Stimulated activated CD4-positive, alpha-beta T cell treated with anti-CD3 and anti-CD28 coated beads, Interleukin-4, amount 100 ng/mL, for 4 hours (primary cell): ENCODE data around the gene FAM200C.
"Not testable (repeated sequence)": the region's sequence is repeated elsewhere in the genome, so short reads cannot be mapped to it uniquely, and the experiment has no call there.

Source experiments
- DNase-seq, 2 experiments: peaks; one replicate each; pipeline ENCODE4 v3.0.0-alpha.2; 2020

FAM200C gene

DNA sequence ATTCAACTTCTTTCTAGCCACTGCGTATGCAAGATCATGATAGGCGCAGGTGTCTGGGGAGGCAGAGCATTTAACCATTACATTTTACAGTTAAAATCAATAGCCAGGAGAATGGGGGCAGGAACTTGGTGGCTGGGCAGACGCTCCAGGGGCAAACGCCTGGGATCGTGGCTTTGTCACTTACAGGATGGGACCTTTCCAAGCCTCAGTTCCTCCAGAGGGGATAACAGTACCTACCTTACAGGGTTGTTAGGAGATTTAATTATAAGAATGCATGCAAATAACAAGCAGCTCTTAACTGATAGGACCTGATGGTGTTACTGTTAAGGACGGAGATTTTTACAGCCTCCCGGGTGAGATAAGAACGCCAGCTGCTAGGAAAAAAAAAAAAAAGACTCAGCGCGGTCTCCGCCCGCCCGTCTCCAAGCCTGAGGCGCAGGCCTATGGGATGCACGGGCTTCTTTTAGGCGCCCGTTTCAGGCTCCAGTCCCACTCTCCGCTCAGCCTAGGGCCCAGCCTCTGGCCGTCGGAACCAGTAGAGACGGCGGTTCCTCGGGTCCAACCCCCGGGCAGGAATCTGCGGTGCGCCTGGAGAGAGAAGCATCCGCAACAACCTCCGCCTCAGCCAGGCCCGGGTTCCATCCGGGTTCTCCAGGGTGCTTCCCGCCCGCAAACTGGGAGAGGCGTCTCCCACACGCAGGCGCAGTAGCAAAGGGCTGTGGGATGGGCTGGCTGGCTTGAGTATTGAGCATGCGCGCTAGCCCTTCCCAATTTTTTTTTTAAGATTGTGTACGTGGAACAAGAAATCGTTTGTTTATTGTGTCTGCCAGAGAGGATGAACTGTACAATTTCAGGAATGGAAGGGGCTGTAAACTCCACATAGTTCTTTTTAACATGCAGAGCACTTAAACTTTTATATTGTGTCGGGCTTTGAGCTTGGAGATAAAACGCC is at the start of gene FAM200C:
TSS of gene FAM200C (minus strand) at position 653 of the 952 bp plus-strand sequence. CDS start 4,564 bp downstream, outside the sequence.
- peak; percentile 52 to 63 for DNase-seq

DNA sequence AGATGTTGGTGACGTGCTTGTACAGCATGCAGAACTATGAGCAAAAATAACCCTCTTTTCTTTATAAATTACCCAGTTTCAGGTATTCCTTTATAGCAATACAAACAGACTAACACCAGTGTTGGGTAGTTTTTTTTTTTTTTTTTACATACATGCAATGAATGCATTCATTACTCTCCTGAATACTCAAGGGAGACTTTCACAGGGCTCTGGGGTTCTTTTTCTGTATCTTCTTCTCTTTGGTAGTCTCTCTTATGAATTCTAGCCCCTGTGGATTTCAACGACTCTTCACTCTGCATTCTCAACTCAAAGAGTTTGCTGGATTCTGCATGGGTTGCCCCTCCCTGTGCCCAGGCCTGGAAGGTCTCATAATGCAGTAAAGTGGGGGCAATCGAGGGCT is 49.6 kb upstream of the FAM200C start:
- no peak for DNase-seq

GRCh38 chr5:160448886-160449285 is 49.0 kb upstream of the FAM200C start:
- no peak for DNase-seq

GRCh38 chr5:160445751-160446150 is 45.9 kb upstream of the FAM200C start:
- no peak for DNase-seq

DNA sequence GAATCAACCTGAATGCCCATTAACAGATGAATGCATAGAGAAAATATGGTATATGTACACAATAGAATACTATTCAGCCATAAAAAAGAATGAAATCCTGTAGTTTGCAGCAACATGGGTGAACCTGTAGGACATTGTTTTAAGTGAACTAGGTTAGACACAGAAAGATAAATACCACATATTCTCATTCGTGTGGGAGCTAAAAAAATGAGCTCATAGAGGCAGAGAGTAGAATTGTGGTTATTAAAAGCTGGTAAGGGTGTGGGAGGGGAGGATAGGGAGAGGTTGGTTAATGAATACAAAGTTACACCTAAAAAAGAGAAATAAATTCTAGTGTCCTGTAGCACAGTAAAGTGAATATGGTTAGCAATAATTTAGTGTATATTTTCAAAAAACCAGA is 45.3 kb upstream of the FAM200C start:
- no peak for DNase-seq

DNA sequence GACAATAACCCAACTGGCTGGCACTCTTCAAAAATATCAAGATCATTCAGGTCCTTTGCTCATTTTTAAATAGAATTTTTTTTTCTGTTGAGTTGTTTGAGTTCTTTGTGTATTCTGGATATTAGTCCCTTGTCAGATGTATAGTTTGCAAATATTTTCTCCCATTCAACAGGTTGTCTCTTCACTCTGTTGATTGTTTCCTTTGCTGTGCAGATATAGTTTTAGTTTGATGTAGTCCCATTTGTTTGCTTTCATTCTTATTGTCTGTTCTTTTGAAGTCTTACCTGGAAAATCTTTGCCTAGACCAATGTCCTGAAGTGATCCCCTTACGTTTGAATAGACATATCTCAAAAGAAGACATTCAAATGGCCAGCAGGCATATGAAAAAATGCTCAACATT is 44.6 kb upstream of the FAM200C start:
- DNase-seq, result no peak

- DNase-seq, result no peak
These were observed 43.1 kb upstream of the FAM200C start for GRCh38 chr5:160442824-160443431.

- DNase-seq, result no peak
These were observed 41.5 kb upstream of the FAM200C start for GRCh38 chr5:160441311-160441781.

GRCh38 chr5:160439205-160439600 is 39.3 kb upstream of the FAM200C start:
- peak; percentile 84 to 88 for DNase-seq

- DNase-seq, result peak; percentile 29 to 60
These were observed 38.7 kb upstream of the FAM200C start for GRCh38 chr5:160438316-160439204.

DNA sequence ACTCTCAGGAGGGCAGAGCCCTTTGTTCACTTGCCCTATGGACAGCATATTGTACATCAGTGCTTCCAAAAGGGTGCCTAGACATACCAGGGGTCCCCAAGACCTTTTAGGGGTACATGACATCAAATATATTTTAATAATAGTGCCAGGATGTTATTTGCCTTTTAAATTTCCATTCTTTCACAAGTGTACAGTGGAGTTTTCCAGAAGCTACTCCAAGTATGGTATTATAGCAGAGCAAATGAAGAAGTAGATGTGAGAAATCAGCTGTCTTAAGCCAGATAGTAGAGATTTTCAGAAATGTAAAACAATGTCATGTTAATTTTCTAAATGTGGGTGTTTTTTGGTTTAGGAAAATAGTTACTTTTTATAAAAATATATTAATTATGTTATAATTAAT is 37.4 kb upstream of the FAM200C start:
- DNase-seq, result no peak

GRCh38 chr5:160436661-160437060 is 36.8 kb upstream of the FAM200C start:
- DNase-seq, result not testable (repeated sequence)

DNA sequence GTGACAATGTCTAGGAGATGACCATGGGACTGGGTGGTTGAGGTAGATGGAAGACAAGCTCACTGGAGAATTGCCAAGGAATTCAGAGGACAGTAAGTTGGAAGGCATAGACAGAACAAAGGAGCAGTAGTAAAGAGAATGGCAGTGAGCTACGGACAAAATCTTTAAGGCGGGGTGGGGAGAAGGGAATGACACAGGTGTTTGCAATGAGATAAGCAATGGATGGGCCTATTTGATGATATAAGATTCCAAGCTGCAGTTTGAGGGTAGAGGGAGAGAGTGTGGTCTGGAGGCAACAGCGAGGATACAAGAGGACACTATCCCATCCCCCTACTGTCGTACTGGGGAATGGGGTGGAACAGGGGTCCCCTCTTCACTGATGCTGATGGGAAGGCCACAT is 36.2 kb upstream of the FAM200C start:
- no peak for DNase-seq

DNA sequence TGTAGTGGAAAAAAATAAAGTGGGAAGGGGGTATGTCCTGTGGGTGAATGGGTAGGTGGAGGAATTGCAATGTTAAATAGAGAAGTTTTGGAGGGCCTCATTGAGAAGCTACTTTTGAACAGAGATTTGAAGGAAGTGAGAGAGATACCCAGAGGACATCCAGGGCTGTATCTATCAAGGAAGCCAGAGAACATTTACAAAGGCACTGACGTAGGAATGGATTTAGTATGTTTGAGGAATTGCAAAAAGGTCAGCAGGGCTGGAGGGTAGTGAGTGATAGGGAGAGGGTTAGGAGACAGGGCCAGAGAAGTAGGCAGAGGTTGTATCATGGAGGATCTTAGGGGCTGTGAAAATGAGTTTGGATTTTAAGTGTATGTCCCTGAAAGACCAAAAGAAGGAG is 35.7 kb upstream of the FAM200C start:
- DNase-seq, result no peak

- DNase-seq, result peak in 1 of 2 experiments; percentile 10
These were observed 34.2 kb upstream of the FAM200C start for GRCh38 chr5:160434022-160434531.

DNA sequence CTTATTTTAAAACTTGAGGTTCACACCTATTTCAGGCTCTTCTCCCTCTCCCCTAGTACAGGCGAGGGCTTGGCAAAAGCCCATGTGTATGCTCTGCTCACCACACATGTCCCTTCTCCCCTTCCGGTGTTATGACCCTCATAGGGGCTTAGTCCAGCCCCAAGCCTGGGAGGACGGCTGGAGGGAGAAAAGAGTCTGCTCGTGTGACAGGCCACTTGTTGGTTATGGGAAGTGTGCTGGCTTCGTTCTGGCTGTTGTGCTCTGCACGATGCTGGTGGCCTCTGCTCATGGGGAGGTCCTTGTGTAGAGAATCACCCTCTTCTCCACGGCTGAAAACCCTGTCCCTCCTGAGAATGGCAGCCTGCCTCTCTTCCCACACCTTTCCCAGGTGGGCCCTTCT is 32.9 kb upstream of the FAM200C start:
- no peak for DNase-seq

GRCh38 chr5:160432196-160432595 is 32.3 kb upstream of the FAM200C start:
- DNase-seq, result no peak

DNA sequence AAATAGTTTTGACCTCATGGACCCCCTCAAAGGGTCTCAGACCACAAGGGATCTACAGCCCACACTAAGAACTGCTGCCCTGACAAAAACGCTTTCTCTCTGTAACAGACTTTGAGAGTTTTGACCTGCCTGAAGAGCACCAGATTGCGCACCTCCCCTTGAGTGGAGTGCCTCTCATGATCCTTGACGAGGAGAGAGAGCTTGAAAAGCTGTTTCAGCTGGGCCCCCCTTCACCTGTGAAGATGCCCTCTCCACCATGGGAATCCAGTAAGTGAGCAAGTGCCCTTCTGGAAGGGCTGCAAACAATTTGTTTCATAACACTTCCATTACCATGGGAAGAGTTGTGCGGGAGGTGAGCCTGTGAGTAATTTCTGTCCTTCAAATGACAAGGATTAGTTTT is 27.8 kb upstream of the FAM200C start:
- DNase-seq, result no peak

DNA sequence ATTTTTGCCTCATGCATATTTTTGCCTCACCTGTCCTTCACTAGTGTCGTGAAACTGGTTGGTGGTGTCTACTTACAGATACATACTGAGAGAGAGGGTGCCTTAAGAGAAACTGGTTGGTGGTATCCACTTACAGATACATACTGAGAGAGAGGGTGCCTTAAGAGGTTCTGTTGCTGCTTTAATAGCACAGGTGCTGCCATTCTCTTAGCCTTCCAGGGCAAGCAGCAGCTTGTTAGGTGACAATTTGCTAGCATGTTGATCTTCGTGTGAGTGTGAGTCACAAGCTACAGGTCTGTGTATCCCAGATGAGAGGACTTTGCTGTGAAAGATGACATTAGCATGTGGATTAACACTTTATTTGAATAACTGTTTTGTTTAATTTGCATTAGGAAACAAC is 23.2 kb upstream of the FAM200C start:
- no peak for DNase-seq

GRCh38 chr5:160421625-160422258 is 21.9 kb upstream of the FAM200C start, which contains the start of gene PTTG1:
Gene PTTG1, plus strand, starts transcription at chr5:160421855. Its CDS starts 458 bp downstream, at chr5:160422313.
- DNase-seq, result peak; percentile 88 to 90

DNA sequence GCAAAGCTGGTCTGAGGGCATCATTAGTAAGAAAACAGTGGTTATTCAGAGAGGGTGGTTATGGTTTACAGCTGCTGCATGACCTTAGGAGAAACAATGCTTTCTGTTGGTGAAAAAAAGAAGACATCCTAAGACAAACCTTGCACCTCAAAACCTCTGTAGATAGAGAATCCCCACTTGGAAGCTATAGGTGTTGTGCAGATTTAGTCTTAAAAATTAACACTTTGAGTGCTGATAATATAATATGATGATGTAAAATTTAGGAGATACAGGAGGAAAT is 20.4 kb upstream of the FAM200C start:
- no peak for DNase-seq
